ACC112 (cell line): ENCODE results near the gene SMAD7.

Experiments used
- H2AFZ ChIP-seq: fragments of 200-600 bp; sonication (generic); one replicate; pipeline ENCODE4 v1.6.0; 2017; ENCODE audit warnings: antibody characterized with exemption, low read length; ENCODE audit not compliant: unreplicated experiment
- H3K27ac ChIP-seq: fragments of 200-600 bp; sonication (generic); 2 replicates; pipeline ENCODE4 v1.5.1; 2014; ENCODE audit warnings: low read depth, mild to moderate bottlenecking, antibody characterized with exemption, low read length, moderate library complexity
- H3K27me3 ChIP-seq: fragments of 200-600 bp; sonication (generic); 2 replicates; pipeline ENCODE4 v1.6.1; 2014; ENCODE audit warnings: mild to moderate bottlenecking, antibody characterized with exemption, low read length, moderate library complexity, mixed read lengths; ENCODE audit not compliant: insufficient read depth
- H3K36me3 ChIP-seq: fragments of 200-600 bp; sonication (generic); 2 replicates; pipeline ENCODE4 v1.6.1; 2016; ENCODE audit warnings: mild to moderate bottlenecking, antibody characterized with exemption, low read length, moderate library complexity, mixed read lengths; ENCODE audit not compliant: insufficient read depth
- H3K4me1 ChIP-seq: fragments of 200-600 bp; sonication (generic); one replicate; pipeline ENCODE4 v1.6.1; 2016; ENCODE audit warnings: low read length, mixed read lengths; ENCODE audit not compliant: insufficient read depth, unreplicated experiment, control insufficient read depth
- H3K4me3 ChIP-seq: fragments of 200-600 bp; sonication (generic); 2 replicates; pipeline ENCODE4 v1.5.1; 2014; ENCODE audit warnings: mild to moderate bottlenecking, low read depth, low read length
- H3K79me2 ChIP-seq: fragments of 200-600 bp; sonication (generic); one replicate; pipeline ENCODE4 v1.6.0; 2016; ENCODE audit warnings: low read length; ENCODE audit not compliant: control insufficient read depth, unreplicated experiment, insufficient read depth

Gene SMAD7

DNA sequence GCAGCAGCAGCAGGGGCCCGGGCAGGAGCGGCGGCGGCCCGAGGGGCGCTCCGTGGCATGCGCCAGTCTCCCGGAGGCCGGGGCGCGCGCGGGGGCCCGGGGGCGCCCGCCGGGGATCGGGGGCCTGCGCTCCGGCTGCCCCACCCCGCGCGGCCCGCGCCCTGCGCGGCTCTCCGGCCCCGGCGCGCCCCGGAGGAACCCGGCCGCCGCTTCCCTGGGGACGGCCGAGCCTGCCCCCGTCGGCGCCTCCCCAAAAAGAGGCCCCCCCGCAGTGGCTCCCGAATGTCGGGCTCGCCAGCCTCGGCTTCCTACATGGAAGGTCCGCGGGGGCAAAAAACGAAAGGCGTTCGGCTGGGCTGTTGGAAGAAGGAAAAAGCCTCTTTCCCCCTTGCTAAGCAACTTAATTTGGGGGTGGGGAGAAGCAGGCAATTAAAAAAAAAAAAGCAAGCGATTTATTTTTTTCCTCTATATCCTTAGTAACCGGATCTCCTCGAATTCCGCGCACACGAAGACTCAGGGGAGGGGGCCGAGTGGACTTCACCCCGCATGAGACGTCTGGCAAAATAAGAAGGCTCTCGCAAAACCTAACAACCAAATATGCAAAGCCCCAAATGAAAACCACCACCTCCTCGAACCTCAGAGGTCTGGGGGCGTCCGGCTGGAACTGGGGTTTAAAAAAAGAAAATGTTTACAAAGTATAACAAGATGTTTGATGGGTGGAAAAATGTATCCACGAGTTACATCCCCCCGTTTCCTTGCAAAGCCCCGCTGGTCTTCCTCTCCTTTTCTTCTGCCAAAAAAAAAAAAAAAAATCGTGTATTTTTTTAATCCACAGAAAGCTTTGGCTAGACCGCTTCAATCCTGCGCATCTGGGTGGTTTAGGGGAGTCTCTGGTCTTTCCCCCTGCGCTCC lies at the start of gene SMAD7:
Gene SMAD7 (minus strand): TSS at position 430 of the 912 bp plus-strand sequence. CDS start 541 bp downstream, outside the sequence.
- peaks cover 22% of the 10 kb centered on the region for H3K4me1 ChIP-seq
- H3K27ac ChIP-seq: peak within 1 kb of the TSS; percentile 86
- H3K36me3 ChIP-seq: no peaks in the 10 kb centered on the region
- peak within 1 kb of the TSS; percentile 99 for H3K4me3 ChIP-seq
- peaks cover 60% of the 10 kb centered on the region for H3K79me2 ChIP-seq
- no peak within 1 kb of the TSS for H2AFZ ChIP-seq
- no peaks in the 10 kb centered on the region for H3K27me3 ChIP-seq

DNA sequence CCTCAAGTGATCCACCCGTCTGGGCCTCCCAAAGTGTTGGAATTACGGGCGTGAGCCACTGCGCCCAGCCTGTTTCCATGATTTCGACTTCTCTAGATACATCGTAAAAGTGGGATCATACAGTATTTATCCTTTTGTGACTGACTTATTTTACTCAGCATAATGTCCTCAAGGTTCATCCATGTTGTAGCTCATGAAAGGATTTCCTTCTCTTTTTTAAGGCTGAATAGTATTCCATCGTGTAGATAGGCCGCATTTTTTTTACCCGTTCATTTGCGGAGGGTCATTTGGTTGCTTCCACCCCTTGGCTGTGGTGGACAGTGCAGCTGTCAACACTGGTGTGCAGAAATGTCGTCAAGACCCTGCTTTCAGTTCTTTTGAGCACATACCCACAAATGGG lies 48.8 kb upstream of the SMAD7 start:
- H3K36me3 ChIP-seq: no peaks in the 10 kb centered on the region
- H3K4me3 ChIP-seq: no peak overlapping the region
- no peaks in the 10 kb centered on the region for H3K27me3 ChIP-seq
- peaks cover 28% of the 10 kb centered on the region for H3K4me1 ChIP-seq
- no peaks in the 10 kb centered on the region for H3K79me2 ChIP-seq
- no peak overlapping the region for H3K27ac ChIP-seq
- no peak overlapping the region for H2AFZ ChIP-seq

GRCh38 chr18:48997985-48998831 lies 47.4 kb upstream of the SMAD7 start:
- H3K36me3 ChIP-seq: no peaks in the 10 kb centered on the region
- peak overlapping the region; percentile 96 for H3K27ac ChIP-seq
- no peaks in the 10 kb centered on the region for H3K79me2 ChIP-seq
- H3K4me1 ChIP-seq: peaks cover 42% of the 10 kb centered on the region
- H3K4me3 ChIP-seq: peak overlapping the region; percentile 27; the same call in 1 of the 2 replicates
- no peak overlapping the region for H2AFZ ChIP-seq
- no peaks in the 10 kb centered on the region for H3K27me3 ChIP-seq

DNA sequence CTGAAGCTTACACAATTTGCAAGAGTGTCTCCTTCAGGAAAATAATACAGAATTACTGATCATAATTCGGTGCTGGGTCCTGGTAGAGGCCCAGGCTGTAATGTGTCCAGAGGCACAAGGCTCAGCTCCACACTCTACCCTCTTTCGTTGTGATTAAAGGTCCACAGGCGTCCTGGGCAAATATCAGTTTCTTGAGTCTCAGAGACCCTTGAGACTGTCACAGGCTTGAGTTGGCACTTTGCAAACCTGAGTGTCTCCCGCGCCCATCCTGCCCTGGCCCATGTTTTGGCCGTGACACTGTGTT lies 46.9 kb upstream of the SMAD7 start:
- Histone ChIP-seq H3K27me3 (no peaks in the 10 kb centered on the region), H3K79me2 (no peaks in the 10 kb centered on the region), H3K36me3 (no peaks in the 10 kb centered on the region), H3K27ac (peak overlapping the region; percentile 96), H3K4me3 (no peak overlapping the region), H2AFZ (no peak overlapping the region), H3K4me1 (peaks cover 43% of the 10 kb centered on the region)

DNA sequence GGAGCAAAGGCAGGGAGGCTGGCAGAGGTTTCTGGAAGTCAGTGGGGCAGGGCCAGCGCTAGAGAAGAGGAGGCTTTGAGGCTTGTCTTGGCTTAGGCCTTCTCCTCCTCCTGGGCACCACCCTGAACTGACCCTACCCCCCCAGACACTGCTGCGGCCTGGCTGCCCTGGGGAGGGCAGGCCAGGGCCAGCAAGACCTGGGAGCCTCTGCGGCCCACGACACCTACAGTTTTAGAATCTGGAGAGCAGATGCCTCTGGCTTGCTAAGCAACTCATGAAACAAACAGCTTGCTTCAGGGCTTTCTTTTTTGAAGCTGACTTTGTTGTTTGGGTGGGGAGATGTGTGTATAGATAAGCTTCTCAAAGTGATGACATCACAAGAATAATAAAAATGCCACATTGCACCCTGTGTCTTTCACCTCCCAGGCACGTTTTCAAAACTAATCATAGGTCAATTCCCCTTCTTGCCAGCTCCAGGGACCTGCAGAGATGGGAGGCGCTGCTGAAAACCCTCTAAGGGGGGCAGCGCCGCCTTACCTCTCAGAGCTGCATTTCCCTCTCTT lies 46.2 kb upstream of the SMAD7 start:
- peak overlapping the region; percentile 96 for H3K27ac ChIP-seq
- H3K36me3 ChIP-seq: no peaks in the 10 kb centered on the region
- no peaks in the 10 kb centered on the region for H3K27me3 ChIP-seq
- no peak overlapping the region for H2AFZ ChIP-seq
- H3K4me3 ChIP-seq: no peak overlapping the region
- peaks cover 43% of the 10 kb centered on the region for H3K4me1 ChIP-seq
- H3K79me2 ChIP-seq: no peaks in the 10 kb centered on the region

- Histone ChIP-seq H2AFZ (no peak overlapping the region), H3K4me1 (peaks cover 47% of the 10 kb centered on the region), H3K27me3 (no peaks in the 10 kb centered on the region), H3K79me2 (no peaks in the 10 kb centered on the region), H3K36me3 (no peaks in the 10 kb centered on the region), H3K4me3 (no peak overlapping the region), H3K27ac (no peak overlapping the region; the same call in 1 of the 2 replicates)
Observed at GRCh38 chr18:48996041-48996440, 45.3 kb upstream of the SMAD7 start.

- Histone ChIP-seq H3K27ac (peak overlapping the region; percentile 94), H3K36me3 (no peaks in the 10 kb centered on the region), H3K79me2 (no peaks in the 10 kb centered on the region), H3K4me3 (no peak overlapping the region), H2AFZ (no peak overlapping the region), H3K27me3 (no peaks in the 10 kb centered on the region), H3K4me1 (peaks cover 55% of the 10 kb centered on the region)
Observed at GRCh38 chr18:48994926-48995835, 44.4 kb upstream of the SMAD7 start.

DNA sequence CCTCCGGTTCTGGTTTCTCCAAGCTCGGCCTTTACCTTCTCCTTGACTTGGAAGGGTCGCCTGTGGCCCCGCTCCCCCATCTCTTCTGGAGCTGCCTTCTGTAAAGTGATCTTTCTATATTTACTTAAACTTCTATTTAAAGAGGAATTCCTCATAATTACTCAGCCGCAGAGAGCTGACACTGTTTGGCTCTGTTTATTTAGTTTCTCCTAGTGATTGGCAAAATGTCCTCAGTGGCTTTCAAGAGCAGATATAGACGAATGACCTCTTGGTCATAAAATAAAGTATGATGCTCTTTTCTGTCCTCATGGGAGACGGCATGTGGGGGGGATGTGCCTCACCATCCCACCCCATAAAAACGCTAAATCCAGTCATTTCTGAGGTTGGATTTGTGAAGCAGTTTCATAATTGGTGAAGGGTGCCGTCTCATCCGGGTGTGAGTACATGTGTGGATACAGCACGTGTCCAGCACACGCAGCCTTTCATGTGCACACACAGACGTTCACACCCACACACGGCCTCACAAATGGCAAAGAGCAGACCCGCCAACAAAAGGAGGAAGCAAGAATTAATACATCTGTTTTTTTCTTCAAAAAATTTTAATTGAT lies 43.4 kb upstream of the SMAD7 start:
- Histone ChIP-seq H3K79me2 (no peaks in the 10 kb centered on the region), H3K27me3 (no peaks in the 10 kb centered on the region), H3K27ac (peak overlapping the region; percentile 94), H3K4me1 (peaks cover 60% of the 10 kb centered on the region), H3K4me3 (peak overlapping the region; percentile 50; the same call in 1 of the 2 replicates), H2AFZ (peak overlapping the region; percentile 72), H3K36me3 (no peaks in the 10 kb centered on the region)

DNA sequence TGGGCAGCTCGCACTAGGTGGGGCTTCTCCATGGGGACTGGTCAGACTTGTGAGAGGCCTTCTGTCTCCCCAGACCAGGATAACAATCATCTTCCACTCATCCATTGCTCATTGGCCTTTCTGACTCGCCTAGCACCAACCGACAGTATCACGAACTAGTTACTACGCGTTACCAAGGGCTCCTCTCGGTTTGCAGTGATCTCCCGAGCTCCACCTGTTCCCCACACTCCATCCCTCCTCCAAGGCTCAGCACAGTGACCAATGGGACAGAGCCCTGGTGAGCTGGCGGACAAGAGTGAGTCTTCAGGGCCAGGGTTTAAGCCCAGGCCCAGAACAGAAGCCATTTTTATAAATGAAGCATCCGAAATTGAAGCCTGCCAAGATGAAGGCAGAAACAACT lies 42.8 kb upstream of the SMAD7 start:
- Histone ChIP-seq H3K27me3 (no peaks in the 10 kb centered on the region), H3K4me1 (peaks cover 55% of the 10 kb centered on the region), H3K79me2 (no peaks in the 10 kb centered on the region), H3K27ac (peak overlapping the region; percentile 94), H3K4me3 (peak overlapping the region; percentile 50; the same call in 1 of the 2 replicates), H2AFZ (peak overlapping the region; percentile 72), H3K36me3 (no peaks in the 10 kb centered on the region)
